H1 (cell line): ENCODE results near the gene MRTFA. TPM values are rescaled to one million over a fixed set of nuclear protein-coding genes. Genes with fewer than 3 reads are reported as not detected.
"Not testable (repeated sequence)": the region's sequence is repeated elsewhere in the genome, so short reads cannot be mapped to it uniquely, and the experiment has no call there.

Experiments used
- CTCF ChIA-PET: fragments of 300-600 bp; sonication (Branson Sonifier 250); formaldehyde crosslinking; loops from one replicate; lab custom pipeline; 2021; ENCODE audit not compliant: partially characterized antibody; lab: Charles Lee
- POLR2A ChIA-PET: fragments of 300-600 bp; sonication (Branson Sonifier 250); formaldehyde crosslinking; loops from one replicate; lab custom pipeline; 2021; ENCODE audit warnings: inconsistent platforms; ENCODE audit not compliant: partially characterized antibody; lab: Charles Lee
- DNase-seq, 2 experiments: peaks; one replicate each; pipeline versions ENCODE4 v3.0.0 to v3.0.0-alpha.2; 2010 to 2022; ENCODE audit warnings: low spot score in 2 of 2, low read depth in 1 of 2, mixed read lengths in 1 of 2
- FAIRE-seq: peaks from 2 replicates; lab custom pipeline; 2011; peaks lifted over from hg19 to GRCh38; lab: Jason Lieb, UNC
- H2AFZ ChIP-seq: 2 replicates; pipeline ENCODE4 v1.8.1; 2012; ENCODE audit warnings: low read length, inconsistent platforms
- H2AK5ac ChIP-seq: 2 replicates; pipeline ENCODE4 v1.6.1; 2013; ENCODE audit warnings: low read depth, low read length
- H2BK120ac ChIP-seq: replicated peaks from 2 replicates; pipeline ENCODE3; 2013; ENCODE audit warnings: low read depth, low read length, inconsistent platforms
- H2BK12ac ChIP-seq: 2 replicates; pipeline ENCODE4 v1.6.1; 2013; ENCODE audit warnings: low read depth, low read length
- H2BK15ac ChIP-seq: 2 replicates; pipeline ENCODE4 v1.6.1; 2013; ENCODE audit warnings: low read length
- H2BK20ac ChIP-seq: 2 replicates; pipeline ENCODE4 v1.6.1; 2013; ENCODE audit warnings: low read length
- H2BK5ac ChIP-seq: 2 replicates; pipeline ENCODE4 v1.6.1; 2013; ENCODE audit warnings: low read depth, low read length
- H3K14ac ChIP-seq: 2 replicates; pipeline ENCODE4 v1.6.1; 2013; ENCODE audit warnings: inconsistent platforms; ENCODE audit not compliant: insufficient read length
- H3K18ac ChIP-seq: 2 replicates; pipeline ENCODE4 v1.6.1; 2013; ENCODE audit warnings: low read length; ENCODE audit errors: extremely low read depth
- H3K23ac ChIP-seq: 2 replicates; pipeline ENCODE4 v1.6.1; 2013; ENCODE audit warnings: inconsistent platforms; ENCODE audit not compliant: insufficient read length
- H3K23me2 ChIP-seq: 2 replicates; pipeline ENCODE4 v1.6.1; 2013; ENCODE audit warnings: low read depth, low read length
- H3K27ac ChIP-seq: 2 replicates; pipeline ENCODE4 v1.6.1; 2011; ENCODE audit warnings: low read depth, low read length, inconsistent platforms
- H3K27me3 ChIP-seq, 4 experiments: replicated peaks in 1 of 4; 1 replicate in 1 of 4; 2 replicates in 3 of 4; pipeline versions ENCODE4 v1.6.1 to v1.8.1; 2011 to 2013; ENCODE audit warnings: low read length in 3 of 4, mild to moderate bottlenecking in 3 of 4, inconsistent platforms in 2 of 4, mixed read lengths in 2 of 4, moderate library complexity in 1 of 4; ENCODE audit not compliant: control insufficient read depth in 3 of 4, insufficient read depth in 3 of 4; ENCODE audit errors: extremely low read depth in 1 of 4
- H3K36me3 ChIP-seq, 4 experiments: 2 replicates each; pipeline versions ENCODE4 v1.6.1 to v1.8.1; 2011 to 2013; ENCODE audit warnings: mild to moderate bottlenecking in 4 of 4, low read length in 3 of 4, moderate library complexity in 2 of 4, control low read depth in 1 of 4, inconsistent platforms in 1 of 4; ENCODE audit not compliant: insufficient read depth in 4 of 4, control insufficient read depth in 2 of 4
- H3K4ac ChIP-seq: replicated peaks from 2 replicates; pipeline ENCODE3; 2013; ENCODE audit warnings: low read length, low read depth, mixed read lengths, inconsistent platforms; ENCODE audit not compliant: insufficient read length
- H3K4me1 ChIP-seq, 4 experiments: replicated peaks in 1 of 4; 1 replicate in 1 of 4; 2 replicates in 3 of 4; pipeline versions ENCODE4 v1.6.1 to v1.8.1; 2011 to 2013; ENCODE audit warnings: low read length in 3 of 4, inconsistent platforms in 2 of 4, mixed read lengths in 1 of 4; ENCODE audit not compliant: insufficient read depth in 4 of 4, control insufficient read depth in 3 of 4
- H3K4me2 ChIP-seq, 2 experiments: 2 replicates each; pipeline versions ENCODE4 v1.6.1 to v1.8.1; 2011 to 2013; ENCODE audit warnings: low read depth in 2 of 2, low read length in 2 of 2, control low read depth in 1 of 2, inconsistent platforms in 1 of 2, mild to moderate bottlenecking in 1 of 2; ENCODE audit not compliant: insufficient read depth in 1 of 2
- H3K4me3 ChIP-seq, 4 experiments: fragments of 200-600, 300-600 bp in 1 of 4; sonication (generic), shearing (Covaris generic), sonication (Bioruptor Twin) in 1 of 4; 2 replicates each; pipeline versions ENCODE4 v1.5.1 to v1.8.1; 2011 to 2016; ENCODE audit warnings: low read length in 4 of 4, low read depth in 3 of 4, control low read depth in 2 of 4, inconsistent platforms in 2 of 4, mild to moderate bottlenecking in 2 of 4, mixed read lengths in 1 of 4, moderate library complexity in 1 of 4; ENCODE audit not compliant: insufficient read depth in 2 of 4; ENCODE audit errors: extremely low read depth in 1 of 4
- H3K56ac ChIP-seq: replicated peaks from 2 replicates; pipeline ENCODE3; 2013; ENCODE audit warnings: low read depth, mild to moderate bottlenecking, mixed read lengths, low read length, inconsistent platforms; ENCODE audit not compliant: insufficient read length
- H3K79me1 ChIP-seq: 2 replicates; pipeline ENCODE4 v1.6.1; 2013; ENCODE audit warnings: low read depth, low read length, control low read depth
- H3K79me2 ChIP-seq, 2 experiments: 2 replicates each; pipeline versions ENCODE4 v1.6.1 to v1.8.1; 2012 to 2013; ENCODE audit warnings: low read length in 2 of 2, mild to moderate bottlenecking in 2 of 2, inconsistent platforms in 1 of 2; ENCODE audit not compliant: insufficient read depth in 2 of 2, control insufficient read depth in 1 of 2
- H3K9ac ChIP-seq, 4 experiments: replicated peaks in 1 of 4; 1 replicate in 1 of 4; 2 replicates in 3 of 4; pipeline versions ENCODE4 v1.6.1 to v1.8.1; 2011 to 2013; ENCODE audit warnings: low read depth in 3 of 4, low read length in 3 of 4, control low read depth in 2 of 4, mild to moderate bottlenecking in 2 of 4, moderate library complexity in 2 of 4, inconsistent platforms in 1 of 4; ENCODE audit errors: extremely low read depth in 1 of 4
- H3K9me3 ChIP-seq, 2 experiments: 2 replicates each; pipeline versions ENCODE4 v1.6.1 to v1.8.1; 2012 to 2013; ENCODE audit warnings: mild to moderate bottlenecking in 2 of 2, moderate library complexity in 2 of 2, control low read depth in 1 of 2, inconsistent platforms in 1 of 2, low read depth in 1 of 2, low read length in 1 of 2, mixed read lengths in 1 of 2; ENCODE audit not compliant: insufficient read depth in 2 of 2
- H4K20me1 ChIP-seq, 2 experiments: replicated peaks in 1 of 2; 2 replicates each; pipeline versions ENCODE3 to v1.8.1; 2011 to 2013; ENCODE audit warnings: inconsistent platforms in 2 of 2, low read length in 2 of 2, mild to moderate bottlenecking in 1 of 2; ENCODE audit not compliant: insufficient read depth in 2 of 2, control insufficient read depth in 1 of 2
- H4K5ac ChIP-seq: 2 replicates; pipeline ENCODE4 v1.6.1; 2013; ENCODE audit warnings: low read length, low read depth, mixed read lengths, inconsistent platforms; ENCODE audit not compliant: insufficient read length
- H4K8ac ChIP-seq: 2 replicates; pipeline ENCODE4 v1.8.0; 2013; ENCODE audit warnings: mild to moderate bottlenecking, moderate library complexity, low read length, inconsistent platforms; ENCODE audit not compliant: insufficient read depth; ENCODE audit errors: extremely low read depth
- H4K91ac ChIP-seq: replicated peaks from 2 replicates; pipeline ENCODE3; 2013; ENCODE audit warnings: low read length, mixed read lengths, inconsistent platforms; ENCODE audit not compliant: insufficient read length
- WGBS, 2 experiments: shearing (Covaris generic) in 1 of 2; methylation state at CpG; one replicate each; pipeline versions ENCODE4 v1.1.6 to v1.1.7; 2013 to 2015; ENCODE audit warnings: low lambda C conversion rate in 2 of 2, mixed read lengths in 2 of 2, inconsistent platforms in 1 of 2, low coverage in 1 of 2, missing lambda C conversion rate in 1 of 2; ENCODE audit not compliant: insufficient replicate concordance in 2 of 2, insufficient coverage in 1 of 2, insufficient read length in 1 of 2; ENCODE audit errors: extremely low coverage in 1 of 2, missing lambda C conversion rate in 1 of 2; 5-methylcytosine and 5-hydroxymethylcytosine counted together
- polyA plus RNA-seq, 7 experiments: library from polyadenylated mRNA; depleted of rRNA in 3 of 7; stranded (reverse) in 5 of 7; unstranded in 2 of 7; fragments of >200 nt in 5 of 7; fragments of 200-250 nt in 2 of 7; gene quantifications; 1 replicate in 5 of 7; 2 replicates in 1 of 7; 4 replicates in 1 of 7; pipeline versions ENCODE4 v1.2.1 to v1.2.3, GENCODE V29; 2011 to 2013; ENCODE audit warnings: missing spikeins in 2 of 7, mixed read lengths in 2 of 7
- total RNA-seq: library from RNA; stranded (reverse); fragmentation: NEBNext Ultra II Directional; extraction: Animal tissue kit (Norgen Biotek cat#: 25700); gene quantifications from 2 replicates; pipeline ENCODE4 v1.2.1, GENCODE V29; 2021

MRTFA gene
- total and polyA plus RNA-seq, 2 of the 8 experiments (the other 6 are each of a cell fraction or from before 2014, with no cell fraction given): 5.4 to 37.9 TPM

DNA sequence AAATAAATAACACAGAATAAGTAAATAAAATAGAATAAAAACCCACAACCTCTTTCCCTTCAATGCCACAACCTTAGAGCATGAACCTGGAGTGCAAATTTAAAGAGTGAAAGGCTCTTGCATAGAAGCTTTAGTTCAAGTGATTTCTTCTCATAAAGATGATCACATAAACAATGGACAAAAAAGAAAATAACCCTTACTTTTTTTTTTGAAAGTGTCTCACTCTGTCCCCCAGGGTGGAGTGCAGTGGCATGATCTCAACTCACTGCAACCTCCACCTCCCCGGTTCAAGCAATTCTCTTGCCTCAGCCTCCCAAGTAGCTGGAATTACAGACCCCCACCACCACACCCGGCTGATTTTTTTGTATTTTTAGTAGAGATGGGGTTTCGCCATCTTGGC, 10.7 kb downstream of the MRTFA start:
- H3K14ac ChIP-seq, H2AFZ ChIP-seq, H2BK20ac ChIP-seq, H3K4ac ChIP-seq, H3K4me1 ChIP-seq, H4K20me1 ChIP-seq, FAIRE-seq, H2AK5ac ChIP-seq, H3K23ac ChIP-seq, H3K9ac ChIP-seq, H3K23me2 ChIP-seq, H2BK5ac ChIP-seq, H3K56ac ChIP-seq, H4K8ac ChIP-seq, H3K4me3 ChIP-seq, DNase-seq, H4K5ac ChIP-seq, H3K4me2 ChIP-seq, H3K79me1 ChIP-seq, H3K18ac ChIP-seq, H3K27me3 ChIP-seq, H2BK15ac ChIP-seq, H4K91ac ChIP-seq, H3K9me3 ChIP-seq, H3K27ac ChIP-seq, H2BK120ac ChIP-seq, H3K36me3 ChIP-seq, H2BK12ac ChIP-seq: not testable (repeated sequence)
- CTCF ChIA-PET: interaction anchor here (1.3 kb wide), 1 partner anchor 20 kb away, joined by 3 read pairs; no protein-coding TSS in a partner anchor
- peaks cover 2 to 81% of the 10 kb centered on the region in 2 experiments; a peak in 3 of 4 replicates for H3K79me2 ChIP-seq
- POLR2A ChIA-PET: interaction anchor here (1.2 to 1.8 kb wide), 2 partner anchors 9 to 11 kb away, joined by 4 to 8 read pairs; partner anchors contain the start of gene MRTFA
- WGBS, 2 experiments: 74% methylated on average over 3 of the region's 3 CpGs; no CpG with 5 or more reads in 1 of the 2 experiments

DNA sequence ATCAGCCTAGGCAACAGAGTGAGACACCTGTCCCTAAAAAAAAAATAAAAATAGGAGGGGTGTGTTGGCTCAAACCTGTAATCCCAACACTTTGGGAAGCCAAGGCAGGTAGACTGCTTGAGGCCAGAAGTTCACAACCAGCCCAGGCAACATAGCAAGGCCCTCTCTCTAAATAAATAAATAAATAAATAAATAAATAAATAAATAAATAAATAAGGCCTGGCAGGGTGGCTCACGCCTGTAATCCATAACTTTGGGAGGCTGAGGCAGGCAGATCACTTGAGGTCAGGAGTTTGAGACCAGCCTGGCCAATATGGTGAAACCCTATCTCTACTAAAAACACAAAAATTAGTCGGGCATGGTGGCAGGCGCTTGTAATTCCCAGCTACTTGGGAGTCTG, 11.2 kb downstream of the MRTFA start:
- H2BK20ac ChIP-seq, H3K23me2 ChIP-seq, H3K4me2 ChIP-seq, H4K8ac ChIP-seq, H3K9me3 ChIP-seq, H3K14ac ChIP-seq, H2BK120ac ChIP-seq, H3K4ac ChIP-seq, H3K27me3 ChIP-seq, H4K20me1 ChIP-seq, H2AFZ ChIP-seq, H3K27ac ChIP-seq, DNase-seq, H4K91ac ChIP-seq, H2BK12ac ChIP-seq, H3K9ac ChIP-seq, FAIRE-seq, H4K5ac ChIP-seq, H3K4me1 ChIP-seq, H2BK15ac ChIP-seq, H3K4me3 ChIP-seq, H3K79me1 ChIP-seq, CTCF ChIA-PET, H2AK5ac ChIP-seq, H3K56ac ChIP-seq, H3K18ac ChIP-seq, H3K23ac ChIP-seq, H3K36me3 ChIP-seq, H2BK5ac ChIP-seq: not testable (repeated sequence)
- 92% methylated on average over 3 of the region's 3 CpGs; no CpG with 5 or more reads in 1 of the 2 experiments for WGBS, 2 experiments
- peaks cover 2 to 80% of the 10 kb centered on the region in 2 experiments; a peak in 3 of 4 replicates for H3K79me2 ChIP-seq
- POLR2A ChIA-PET: interaction anchor here (0.6 to 1.8 kb wide), 2 partner anchors 12 to 14 kb away, joined by 4 to 8 read pairs; partner anchors contain the start of gene MRTFA
